ENCODE results near the gene FRMD4B.

FRMD4B gene

DNA sequence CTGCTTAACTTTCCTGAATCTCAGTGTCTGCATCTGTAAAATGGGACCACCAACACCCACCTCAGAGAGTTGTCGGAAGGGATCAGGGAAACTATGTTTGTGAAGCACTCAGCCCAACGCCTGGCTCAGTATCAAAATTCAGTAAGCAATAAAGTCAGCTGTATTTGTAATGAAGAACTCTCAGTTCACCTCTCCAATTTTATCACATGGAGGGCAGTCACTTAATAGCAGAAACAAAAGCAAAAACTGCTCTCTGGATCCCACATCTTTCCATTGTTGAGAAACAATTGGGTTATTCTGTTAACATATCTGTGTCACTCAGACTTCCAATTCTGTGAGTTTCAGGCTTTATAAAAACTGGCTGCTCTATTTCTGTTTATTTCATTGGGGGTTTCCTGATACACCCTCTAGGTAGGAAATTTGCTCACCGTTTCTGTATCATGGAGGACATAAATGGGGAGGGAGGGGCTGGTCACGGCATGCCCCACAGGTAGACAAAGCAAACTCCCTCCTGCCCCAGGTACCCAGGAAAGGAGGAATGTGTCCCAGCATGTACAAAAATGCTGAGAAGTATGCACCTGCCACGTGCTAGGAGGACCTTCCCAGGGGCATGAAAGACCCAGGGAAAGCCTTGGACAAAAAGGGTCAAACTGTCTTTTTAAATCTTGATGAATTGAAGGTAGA, 182.1 kb downstream of the FRMD4B start:
- no peak for DNase-seq (ENCODE audit: low read depth)

DNA sequence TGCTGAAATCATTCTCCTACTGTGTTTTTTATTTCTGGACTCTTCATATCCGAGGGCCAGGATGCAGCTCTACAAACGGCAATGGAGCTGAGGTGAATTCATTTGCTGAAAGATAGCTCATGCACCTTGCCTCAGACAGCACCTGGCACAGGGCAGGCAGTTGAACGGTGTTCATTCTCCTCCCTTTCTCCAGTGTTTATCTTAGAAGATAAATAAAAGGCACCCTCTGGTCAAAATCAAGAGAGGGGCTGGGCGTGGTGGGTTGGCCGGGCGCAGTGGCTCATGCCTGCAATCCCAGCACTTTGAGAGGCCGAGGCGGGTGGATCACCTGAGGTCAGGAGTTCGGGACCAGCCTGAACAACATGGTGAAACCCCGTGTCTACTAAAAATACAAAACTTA, 184.2 kb downstream of the FRMD4B start:
- DNase-seq (ENCODE audit: low read depth), result no peak

DNA sequence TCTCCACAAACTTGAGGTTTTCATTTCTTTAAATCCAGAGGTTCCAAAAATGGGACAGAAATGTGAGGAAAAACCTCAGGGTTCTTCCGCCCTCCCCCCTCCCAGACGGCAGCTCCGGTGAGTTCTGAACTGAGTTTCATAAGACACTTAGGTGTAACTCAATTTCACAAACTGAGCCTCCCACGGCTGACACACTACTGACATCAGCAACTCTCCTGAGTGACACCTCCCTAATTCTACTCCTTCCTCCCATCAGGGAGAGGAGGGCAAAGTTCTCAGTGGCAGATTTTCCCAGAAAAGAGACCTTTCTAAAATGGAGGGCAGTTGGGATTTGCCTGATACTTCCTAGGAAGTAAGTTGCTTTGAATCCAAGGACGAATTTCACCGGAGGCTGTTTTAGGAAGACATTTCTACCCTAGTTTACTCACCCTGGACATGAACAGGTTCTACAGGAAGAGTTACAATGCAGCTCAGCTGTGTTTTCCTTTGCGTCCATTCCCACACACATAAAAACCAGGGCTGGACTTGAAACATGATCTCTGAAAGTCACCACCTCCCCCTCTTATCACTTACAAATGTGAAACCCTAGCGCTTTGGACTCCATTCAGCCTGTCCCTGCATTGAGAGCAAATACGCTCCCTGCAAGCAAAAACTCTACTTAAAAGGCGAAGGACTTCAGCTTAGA, 185.4 kb downstream of the FRMD4B start:
- peak; percentile 6 for DNase-seq (ENCODE audit: low read depth)

DNA sequence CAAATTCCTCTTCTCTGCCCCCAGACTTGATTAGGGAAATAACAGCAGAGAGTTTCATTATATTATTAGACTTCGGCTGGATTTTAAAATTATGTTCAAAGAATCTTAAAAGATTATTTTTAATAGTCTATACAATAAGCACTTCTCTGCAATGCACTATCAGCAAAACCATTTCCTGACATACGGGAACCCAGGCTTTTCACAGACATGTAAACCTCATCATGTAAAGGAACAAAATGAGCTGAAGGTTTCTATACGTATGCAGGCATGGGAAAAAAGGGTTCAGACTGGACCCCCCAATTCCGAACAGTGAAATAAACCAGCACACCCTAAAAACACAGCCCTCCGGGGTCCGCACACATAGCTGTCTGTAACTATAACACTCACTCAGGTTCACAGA, 185.9 kb downstream of the FRMD4B start:
- DNase-seq (ENCODE audit: low read depth), result no peak

DNA sequence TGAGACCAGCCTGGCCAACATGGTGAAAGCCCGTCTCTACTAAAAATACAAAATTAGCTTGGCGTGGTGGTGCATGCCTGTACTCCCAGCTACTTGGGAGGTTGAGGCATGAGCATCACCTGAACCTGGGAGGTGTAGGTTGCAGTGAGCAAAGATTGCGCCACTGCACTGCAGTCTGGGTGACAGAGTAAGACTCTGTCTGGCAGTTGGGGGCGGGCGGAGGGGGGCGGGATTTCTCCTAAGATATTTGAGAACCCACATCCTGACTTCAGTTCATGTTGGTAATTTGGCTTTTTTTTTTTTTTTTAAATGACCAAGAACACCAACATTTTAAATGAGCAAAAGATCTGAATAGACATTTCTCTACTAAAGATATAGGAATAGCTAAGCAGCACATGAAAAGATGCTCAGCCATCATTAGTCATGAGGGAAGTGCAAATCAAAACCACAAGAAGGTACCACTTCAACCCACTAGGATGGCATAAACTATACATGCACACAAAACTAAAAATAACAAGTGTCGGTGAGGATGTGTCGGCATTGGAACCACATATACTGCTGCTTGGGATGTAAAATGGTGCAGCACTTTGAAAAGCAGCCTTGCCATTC, 187.9 kb downstream of the FRMD4B start:
- DNase-seq (ENCODE audit: low read depth), result peak; percentile 43

DNA sequence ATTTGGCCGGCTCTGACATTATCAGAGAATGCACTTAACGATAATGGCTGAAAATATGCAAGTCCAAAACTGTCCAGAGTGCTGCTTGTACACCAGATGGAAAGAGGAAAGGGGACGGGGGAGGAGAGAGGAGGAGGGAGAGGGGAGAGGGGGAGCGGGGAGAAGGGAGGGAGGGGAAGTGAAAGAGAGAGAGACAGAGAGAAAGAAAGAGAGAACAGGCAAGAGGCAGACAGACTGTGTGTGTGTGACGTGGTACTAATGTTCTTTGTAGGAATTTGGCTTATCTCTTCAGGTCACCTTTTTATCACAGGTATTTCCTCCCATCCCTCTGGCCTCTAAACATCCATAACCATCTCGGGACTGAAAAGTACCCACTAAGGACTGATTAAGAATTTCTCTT, 188.4 kb downstream of the FRMD4B start:
- no peak for DNase-seq (ENCODE audit: low read depth)

DNA sequence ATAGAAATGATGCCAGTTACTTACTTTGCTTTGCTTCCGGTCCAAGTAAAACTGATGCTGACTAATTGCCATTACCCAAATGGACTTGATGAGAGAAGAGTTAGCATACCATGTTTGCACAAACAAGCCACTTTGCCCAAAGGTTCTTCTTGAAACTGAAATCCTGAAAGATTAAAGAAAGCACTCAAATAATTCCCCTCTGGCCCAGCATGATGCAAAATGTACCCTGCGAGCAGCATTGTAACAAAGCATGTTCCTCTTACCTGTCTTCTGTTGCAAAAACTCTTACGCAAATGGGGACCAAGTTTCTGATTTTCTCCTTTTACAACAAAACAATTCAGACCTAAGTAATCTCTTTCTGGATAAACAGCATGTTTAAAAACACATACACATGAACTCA, 189.0 kb downstream of the FRMD4B start:
- DNase-seq (ENCODE audit: low read depth), result no peak

DNA sequence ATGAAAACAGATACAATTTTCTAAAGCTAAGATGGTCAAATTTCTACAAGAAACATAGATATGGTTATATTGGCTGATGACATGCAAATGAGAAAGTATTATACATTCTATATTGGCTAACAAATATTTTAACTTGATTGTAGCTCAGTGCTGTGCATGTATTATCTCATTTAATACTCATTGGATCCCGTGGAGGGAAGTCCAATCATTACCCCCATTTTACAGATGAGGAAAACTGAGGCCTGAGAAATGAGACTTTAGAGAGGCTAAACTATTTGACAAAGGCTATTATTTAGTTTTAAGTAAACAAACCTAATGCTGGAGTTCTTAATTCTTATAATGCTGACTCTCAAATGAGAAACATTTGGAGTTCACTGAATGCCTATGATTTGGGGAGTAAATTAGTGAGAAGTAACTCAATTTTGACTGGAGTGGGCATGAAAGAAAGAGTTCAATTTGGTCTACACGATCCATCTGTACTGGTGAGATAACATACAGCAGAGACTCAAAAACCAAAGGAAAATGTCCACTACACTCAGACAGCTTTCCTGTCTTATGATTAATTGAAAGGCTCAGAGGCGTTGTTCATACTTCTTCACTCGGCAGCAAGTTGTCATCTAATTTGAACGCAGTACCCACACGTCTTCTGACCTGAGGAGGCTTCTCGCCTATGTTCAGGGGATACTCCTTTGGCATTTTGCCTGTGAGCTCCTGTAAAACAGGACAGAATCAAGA, 191.3 kb downstream of the FRMD4B start:
- no peak for DNase-seq (ENCODE audit: low read depth)

DNA sequence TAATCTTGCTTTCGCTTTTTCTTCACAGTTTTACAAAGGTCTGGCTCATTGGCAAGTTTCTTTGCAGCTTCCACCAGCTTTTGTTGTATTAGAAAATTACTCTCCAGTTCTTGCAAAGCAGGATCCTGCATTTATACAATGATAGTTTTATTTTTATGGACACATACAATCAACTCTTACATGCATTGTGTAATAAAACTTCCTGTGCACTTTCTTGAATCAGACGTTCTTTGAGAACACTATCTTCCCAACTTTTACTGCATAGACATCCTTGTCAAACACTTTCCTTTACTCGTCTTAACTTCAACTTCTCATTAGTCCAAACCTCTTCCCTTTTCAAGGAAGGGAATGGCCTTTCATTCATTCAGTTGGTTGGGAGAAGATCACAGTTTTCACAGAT, 192.1 kb downstream of the FRMD4B start:
- no peak for DNase-seq (ENCODE audit: low read depth)

DNA sequence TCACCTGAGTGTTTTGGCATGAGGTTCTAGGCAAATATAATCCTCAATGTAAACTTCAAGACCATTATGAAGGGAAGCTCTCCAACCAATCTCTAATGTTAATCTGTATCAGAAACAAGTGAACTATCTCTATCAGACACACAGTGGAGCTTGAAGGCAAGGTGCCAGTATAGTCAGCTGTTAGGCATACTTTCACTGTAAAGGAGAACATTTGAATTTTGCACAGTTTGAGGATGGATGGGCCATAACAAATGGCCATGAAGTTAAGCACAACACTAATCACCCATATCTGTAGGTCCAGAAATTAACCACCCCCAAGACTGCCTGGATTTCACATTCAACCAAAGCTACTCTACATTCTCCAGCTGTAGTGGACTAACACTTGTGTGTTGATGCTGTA, 194.4 kb downstream of the FRMD4B start:
- DNase-seq (ENCODE audit: low read depth), result no peak

DNA sequence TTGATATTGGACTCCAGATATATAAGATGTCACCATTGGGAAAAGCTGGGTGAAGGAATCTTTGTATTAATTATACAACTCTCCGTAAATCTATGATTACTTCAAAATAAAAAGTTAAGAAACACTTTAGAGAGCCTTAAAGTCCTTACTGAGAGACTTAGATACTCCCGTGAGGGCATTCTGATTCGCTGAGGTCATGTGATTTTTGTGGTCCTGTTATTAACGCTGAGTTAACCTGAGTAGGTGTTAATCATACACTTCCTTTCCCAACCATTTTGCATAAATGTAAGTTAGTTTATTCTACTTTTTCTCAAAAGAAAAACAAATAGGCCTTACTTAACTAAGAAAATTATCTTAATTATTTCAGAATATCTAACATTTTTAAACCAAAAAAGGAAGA, 196.4 kb downstream of the FRMD4B start:
- DNase-seq (ENCODE audit: low read depth), result no peak

DNA sequence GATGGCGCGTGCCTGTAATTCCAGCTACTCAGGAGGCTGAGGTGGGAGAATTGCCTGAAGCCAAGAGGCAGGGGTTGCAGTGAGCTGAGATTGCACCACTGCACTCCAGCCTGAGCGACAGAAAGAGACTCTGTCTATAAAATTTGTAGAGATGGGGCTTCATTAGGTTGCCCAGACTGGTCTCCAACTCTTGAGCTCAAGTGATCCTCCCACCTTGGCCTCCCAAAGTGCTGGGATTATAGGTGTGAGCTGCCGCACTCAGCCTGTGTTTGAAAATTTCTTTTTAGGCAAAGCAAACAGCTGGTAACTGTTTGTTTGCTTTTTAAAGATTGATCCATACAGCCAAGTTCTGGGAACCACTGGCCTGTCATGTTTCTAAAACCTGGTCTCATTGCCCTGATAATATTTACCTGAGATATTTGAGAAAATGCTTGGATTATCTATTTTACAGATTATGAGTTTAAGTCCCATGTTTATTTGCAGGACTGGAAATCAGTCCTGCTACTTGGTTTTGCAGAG, 199.3 kb downstream of the FRMD4B start:
- no peak for DNase-seq (ENCODE audit: low read depth)

DNA sequence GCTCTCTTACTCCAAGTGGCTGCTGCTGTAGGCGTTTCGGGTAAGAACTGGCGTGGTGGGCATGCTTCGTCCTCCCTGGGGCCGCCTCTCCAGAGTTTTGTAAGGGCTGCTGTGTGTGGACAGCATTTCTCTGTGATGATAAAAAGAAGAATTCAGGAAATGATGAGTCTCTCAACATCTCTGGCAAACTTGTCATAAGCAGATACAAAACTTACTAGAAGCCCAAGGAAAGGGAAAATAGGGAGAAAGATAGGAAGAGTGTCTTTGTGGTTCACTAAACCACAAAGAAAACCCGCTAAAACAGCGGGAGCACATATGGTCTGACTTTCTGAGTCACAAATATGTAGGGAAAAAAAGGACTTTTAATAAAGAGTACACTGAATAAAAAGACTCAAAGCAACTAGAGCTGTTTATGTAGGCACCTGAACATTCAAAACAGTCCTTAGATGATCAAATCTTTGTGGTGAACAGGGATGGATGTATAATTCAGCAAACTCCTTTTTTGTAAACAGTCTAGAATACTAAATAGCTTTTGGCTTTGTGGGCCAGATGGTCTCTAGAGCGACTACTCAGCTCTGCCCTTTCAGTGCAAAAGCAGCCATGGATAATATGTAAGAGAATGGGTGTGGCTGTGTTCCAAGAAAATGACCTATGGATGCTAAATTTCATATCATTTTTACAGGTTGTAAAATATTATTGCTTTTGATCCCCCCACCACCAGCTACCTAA, 203.1 kb downstream of the FRMD4B start:
- no peak for DNase-seq (ENCODE audit: low read depth)

DNA sequence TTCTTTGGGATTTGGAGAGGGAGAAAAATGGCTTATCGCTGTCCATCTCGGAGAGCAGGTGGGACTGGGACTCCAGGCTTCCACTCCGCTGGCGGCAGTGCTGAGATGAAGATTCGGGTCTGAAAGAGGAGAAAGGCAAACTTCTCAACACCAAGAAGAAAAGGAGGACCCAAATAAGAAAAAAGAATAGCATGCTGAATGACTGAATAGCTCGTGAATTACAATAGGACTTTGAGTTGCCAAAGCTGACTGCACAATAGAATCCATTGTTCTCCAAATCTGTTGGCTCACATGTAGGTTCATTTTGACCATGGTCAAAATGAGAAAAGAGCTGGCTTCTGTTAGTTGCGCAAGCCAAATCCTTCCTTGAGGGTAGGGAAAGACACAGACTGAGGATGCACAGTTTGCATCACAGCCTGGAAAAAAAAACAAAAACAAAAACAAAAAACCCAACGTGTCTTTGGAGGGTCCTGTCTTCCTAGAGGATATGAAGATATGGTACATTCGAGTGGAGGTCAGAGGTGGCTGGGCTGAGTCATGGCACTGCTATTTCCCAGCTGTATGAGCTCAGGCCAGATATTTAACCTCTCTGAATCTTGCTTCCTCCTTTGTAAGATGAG, 204.2 kb downstream of the FRMD4B start:
- DNase-seq (ENCODE audit: low read depth), result no peak

DNA sequence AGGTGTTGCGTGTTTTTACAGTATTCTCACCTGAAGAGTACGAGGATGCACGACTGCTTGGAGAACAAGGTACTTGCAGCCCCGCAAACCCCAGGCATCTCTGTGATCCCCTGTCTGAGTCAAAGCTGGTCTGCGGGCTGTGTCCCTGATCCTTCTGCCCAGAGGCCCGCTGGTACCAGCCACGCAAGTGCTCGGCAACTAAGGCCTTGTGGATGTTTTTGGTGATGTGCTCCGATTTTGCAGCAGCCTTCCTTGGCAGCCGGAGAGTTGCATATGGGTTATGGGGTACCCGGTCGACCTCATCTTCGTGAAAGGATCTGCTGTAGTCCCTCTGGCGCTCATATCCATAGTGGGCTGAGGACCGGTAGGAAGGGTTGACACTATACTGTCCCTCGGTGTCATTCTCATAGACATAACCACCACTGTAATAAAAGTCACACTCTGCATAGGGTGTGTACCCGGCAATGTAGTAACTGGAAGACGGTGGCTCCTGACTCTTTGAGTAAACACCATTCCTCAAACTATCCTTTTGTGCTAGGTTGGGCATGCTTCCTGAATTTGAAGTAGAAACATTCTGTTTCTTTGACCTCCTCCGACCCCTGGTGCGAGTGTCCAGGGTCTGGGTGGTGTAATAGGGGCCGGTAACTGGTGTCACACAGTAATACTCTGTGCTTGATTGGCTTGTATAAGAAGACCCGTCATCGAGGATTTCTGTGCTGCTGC, 204.9 kb downstream of the FRMD4B start:
- no peak for DNase-seq (ENCODE audit: low read depth)

DNA sequence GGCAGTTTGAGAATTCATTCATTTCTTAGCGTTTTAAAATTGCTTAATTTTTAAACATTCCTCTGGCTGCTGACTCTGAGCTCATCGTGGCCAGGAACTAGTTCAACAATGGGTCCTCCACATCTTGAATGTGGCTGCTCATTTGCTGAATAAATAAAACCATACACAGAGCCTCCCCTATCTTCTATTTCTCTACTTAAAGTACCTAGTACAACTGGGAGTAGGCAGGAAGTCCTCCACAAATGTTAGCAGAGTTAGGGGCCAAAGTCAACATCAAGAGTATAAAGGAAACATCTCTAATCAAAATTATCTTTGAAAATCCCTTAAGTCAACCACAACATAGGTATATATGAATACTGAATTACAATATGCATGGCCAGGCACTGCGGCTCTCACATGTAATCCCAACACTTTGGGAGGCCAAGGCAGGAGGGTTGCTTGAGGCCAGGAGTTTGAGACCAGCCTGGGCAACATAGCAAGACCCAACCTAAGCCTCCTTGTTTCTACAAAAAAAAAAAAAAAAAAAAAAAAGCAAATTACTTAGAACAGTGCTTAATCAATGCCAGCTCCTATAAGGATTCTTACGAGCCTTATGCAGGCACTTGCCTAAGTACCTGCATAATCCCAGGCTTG, 206.0 kb downstream of the FRMD4B start:
- no peak for DNase-seq (ENCODE audit: low read depth)

DNA sequence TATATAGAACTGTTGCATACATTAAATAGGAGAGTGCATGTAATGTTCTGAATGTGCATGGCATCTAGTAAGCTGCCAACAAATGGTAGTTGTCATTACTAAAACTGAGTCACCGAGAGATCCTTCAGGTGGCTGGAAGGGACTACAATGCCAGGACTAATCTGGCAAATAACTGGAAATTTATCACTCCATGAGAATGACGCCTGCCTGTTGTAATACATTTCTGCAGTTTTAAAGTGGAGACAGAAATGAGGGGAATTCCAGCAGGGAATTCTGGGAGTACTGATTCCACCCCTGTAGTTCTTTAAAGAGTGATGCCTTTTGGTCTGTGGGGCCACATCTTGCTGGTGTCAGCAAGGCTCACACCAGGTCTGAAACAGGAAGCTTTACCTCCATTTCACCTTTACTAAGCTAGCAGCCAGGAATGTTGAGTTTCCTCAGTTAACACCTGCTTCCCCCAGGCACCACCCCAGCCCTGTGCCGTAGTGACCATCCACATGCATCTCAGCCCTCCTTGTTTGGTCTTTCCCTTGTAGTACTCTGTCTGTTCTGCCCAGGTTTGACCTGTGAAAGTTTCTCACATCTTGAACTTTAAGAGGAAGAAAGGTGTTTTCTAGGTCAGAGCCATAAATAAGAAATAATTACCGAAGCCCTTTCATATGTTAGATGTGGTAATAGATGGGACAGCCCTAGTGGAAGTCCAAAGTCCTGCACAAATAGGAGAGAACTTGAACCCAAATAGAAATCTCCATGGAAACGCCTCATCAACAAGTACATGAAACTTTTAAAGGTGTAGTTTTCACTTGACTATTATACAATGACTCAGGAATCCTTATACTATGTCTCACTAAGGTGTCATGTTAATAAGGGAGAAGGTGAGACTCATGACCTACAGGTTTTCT, 206.8 kb downstream of the FRMD4B start:
- DNase-seq (ENCODE audit: low read depth), result no peak

DNA sequence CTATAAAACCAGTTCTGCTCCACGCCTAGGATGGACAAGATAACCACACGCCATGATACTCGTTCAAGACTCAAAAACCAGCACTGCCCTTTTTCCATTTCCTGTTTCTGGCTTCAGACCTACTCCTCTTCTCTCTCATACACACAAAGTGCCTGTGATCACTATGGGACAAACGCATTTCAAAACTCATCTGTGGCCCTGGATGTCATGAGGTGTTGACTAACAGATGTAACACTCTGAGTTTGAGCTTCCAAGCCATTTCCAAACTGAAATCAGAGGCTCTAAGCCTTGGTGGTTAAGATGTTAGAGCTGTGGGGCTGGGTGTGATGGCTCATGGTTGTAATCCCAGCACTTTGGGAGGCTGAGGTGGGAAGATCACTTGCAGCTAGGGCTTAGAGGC, 207.8 kb downstream of the FRMD4B start:
- no peak for DNase-seq (ENCODE audit: low read depth)
